ENCODE measurements around the gene ZNF609. TPM values are rescaled to one million over a fixed set of nuclear protein-coding genes. Genes with fewer than 3 reads are reported as not detected.

ZNF609 gene
- total and polyA plus RNA-seq, 2 of the 13 experiments (the other 11 are each of a cell fraction or from before 2014, with no cell fraction given), result 8.9 to 9.9 TPM

DNA sequence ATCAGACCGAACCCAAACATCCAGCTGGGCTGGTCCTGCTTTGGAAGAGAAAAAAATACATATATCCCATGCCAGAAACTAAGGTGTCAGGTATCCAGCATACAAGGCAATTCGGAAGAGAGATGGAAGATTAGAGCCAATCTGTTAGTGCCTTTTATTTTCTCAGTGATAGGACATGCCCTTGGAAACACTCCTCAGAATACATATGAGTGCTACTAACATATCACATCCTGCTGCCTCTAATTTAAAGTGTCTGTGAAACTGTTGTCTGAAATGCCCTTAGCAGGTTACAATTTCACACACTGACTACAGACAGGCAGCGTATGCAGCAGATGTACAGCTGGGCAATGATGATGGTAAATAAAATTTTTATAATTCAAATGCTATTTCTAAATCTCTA lies 236.1 kb downstream of the ZNF609 start:
- WGBS (ENCODE audit: low lambda C conversion rate), result 94% methylated on average over 3 of the region's 3 CpGs
- no peak for ATAC-seq
- TF ChIP-seq SATB2 (CRISPR knock-in tag; IDR thresholded peaks at IDR 0.05), result no peak
- no peak for TF ChIP-seq KDM3A (CRISPR knock-in tag; IDR thresholded peaks at IDR 0.05; ENCODE audit: low read depth)
- no peak for TF ChIP-seq ZC3H13 (CRISPR knock-in tag; IDR thresholded peaks at IDR 0.05)
- TF ChIP-seq HCFC1 (IDR thresholded peaks at IDR 0.05; ENCODE audit: low read depth, low read length), result no peak
- TF ChIP-seq, protein P1, sequence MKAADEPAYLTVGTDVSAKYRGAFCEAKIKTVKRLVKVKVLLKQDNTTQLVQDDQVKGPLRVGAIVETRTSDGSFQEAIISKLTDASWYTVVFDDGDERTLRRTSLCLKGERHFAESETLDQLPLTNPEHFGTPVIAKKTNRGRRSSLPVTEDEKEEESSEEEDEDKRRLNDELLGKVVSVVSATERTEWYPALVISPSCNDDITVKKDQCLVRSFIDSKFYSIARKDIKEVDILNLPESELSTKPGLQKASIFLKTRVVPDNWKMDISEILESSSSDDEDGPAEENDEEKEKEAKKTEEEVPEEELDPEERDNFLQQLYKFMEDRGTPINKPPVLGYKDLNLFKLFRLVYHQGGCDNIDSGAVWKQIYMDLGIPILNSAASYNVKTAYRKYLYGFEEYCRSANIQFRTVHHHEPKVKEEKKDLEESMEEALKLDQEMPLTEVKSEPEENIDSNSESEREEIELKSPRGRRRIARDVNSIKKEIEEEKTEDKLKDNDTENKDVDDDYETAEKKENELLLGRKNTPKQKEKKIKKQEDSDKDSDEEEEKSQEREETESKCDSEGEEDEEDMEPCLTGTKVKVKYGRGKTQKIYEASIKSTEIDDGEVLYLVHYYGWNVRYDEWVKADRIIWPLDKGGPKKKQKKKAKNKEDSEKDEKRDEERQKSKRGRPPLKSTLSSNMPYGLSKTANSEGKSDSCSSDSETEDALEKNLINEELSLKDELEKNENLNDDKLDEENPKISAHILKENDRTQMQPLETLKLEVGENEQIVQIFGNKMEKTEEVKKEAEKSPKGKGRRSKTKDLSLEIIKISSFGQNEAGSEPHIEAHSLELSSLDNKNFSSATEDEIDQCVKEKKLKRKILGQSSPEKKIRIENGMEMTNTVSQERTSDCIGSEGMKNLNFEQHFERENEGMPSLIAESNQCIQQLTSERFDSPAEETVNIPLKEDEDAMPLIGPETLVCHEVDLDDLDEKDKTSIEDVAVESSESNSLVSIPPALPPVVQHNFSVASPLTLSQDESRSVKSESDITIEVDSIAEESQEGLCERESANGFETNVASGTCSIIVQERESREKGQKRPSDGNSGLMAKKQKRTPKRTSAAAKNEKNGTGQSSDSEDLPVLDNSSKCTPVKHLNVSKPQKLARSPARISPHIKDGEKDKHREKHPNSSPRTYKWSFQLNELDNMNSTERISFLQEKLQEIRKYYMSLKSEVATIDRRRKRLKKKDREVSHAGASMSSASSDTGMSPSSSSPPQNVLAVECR (CRISPR knock-in tag; IDR thresholded peaks at IDR 0.05; ENCODE audit: borderline replicate concordance), result no peak
- no peak for TF ChIP-seq JUND (CRISPR knock-in tag; IDR thresholded peaks at IDR 0.05)
- no peak for TF ChIP-seq ZNF773 (CRISPR knock-in tag; IDR thresholded peaks at IDR 0.05; ENCODE audit: borderline replicate concordance)
- TF ChIP-seq, protein P2, sequence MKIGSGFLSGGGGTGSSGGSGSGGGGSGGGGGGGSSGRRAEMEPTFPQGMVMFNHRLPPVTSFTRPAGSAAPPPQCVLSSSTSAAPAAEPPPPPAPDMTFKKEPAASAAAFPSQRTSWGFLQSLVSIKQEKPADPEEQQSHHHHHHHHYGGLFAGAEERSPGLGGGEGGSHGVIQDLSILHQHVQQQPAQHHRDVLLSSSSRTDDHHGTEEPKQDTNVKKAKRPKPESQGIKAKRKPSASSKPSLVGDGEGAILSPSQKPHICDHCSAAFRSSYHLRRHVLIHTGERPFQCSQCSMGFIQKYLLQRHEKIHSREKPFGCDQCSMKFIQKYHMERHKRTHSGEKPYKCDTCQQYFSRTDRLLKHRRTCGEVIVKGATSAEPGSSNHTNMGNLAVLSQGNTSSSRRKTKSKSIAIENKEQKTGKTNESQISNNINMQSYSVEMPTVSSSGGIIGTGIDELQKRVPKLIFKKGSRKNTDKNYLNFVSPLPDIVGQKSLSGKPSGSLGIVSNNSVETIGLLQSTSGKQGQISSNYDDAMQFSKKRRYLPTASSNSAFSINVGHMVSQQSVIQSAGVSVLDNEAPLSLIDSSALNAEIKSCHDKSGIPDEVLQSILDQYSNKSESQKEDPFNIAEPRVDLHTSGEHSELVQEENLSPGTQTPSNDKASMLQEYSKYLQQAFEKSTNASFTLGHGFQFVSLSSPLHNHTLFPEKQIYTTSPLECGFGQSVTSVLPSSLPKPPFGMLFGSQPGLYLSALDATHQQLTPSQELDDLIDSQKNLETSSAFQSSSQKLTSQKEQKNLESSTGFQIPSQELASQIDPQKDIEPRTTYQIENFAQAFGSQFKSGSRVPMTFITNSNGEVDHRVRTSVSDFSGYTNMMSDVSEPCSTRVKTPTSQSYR (CRISPR knock-in tag; IDR thresholded peaks at IDR 0.05; ENCODE audit: borderline replicate concordance), result no peak
- TF ChIP-seq, protein P3, sequence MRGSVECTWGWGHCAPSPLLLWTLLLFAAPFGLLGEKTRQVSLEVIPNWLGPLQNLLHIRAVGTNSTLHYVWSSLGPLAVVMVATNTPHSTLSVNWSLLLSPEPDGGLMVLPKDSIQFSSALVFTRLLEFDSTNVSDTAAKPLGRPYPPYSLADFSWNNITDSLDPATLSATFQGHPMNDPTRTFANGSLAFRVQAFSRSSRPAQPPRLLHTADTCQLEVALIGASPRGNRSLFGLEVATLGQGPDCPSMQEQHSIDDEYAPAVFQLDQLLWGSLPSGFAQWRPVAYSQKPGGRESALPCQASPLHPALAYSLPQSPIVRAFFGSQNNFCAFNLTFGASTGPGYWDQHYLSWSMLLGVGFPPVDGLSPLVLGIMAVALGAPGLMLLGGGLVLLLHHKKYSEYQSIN (CRISPR knock-in tag; IDR thresholded peaks at IDR 0.05; ENCODE audit: borderline replicate concordance), result no peak
- no peak for TF ChIP-seq YEATS4 (CRISPR knock-in tag; IDR thresholded peaks at IDR 0.05; ENCODE audit: borderline replicate concordance)
- no peak for TF ChIP-seq GZF1 (CRISPR knock-in tag; IDR thresholded peaks at IDR 0.05)
- TF ChIP-seq ZSCAN20 (CRISPR knock-in tag; IDR thresholded peaks at IDR 0.05; ENCODE audit: borderline replicate concordance), result no peak
- TF ChIP-seq NFE2L1 (CRISPR knock-in tag; IDR thresholded peaks at IDR 0.05; ENCODE audit: borderline replicate concordance), result no peak
- TF ChIP-seq MAFF (IDR thresholded peaks at IDR 0.05; ENCODE audit: low read depth, low read length), result no peak
- no peak for TF ChIP-seq FOXJ3 (CRISPR knock-in tag; IDR thresholded peaks at IDR 0.05; ENCODE audit: borderline replicate concordance)

More for the DNA sequence above, 236.1 kb downstream of the ZNF609 start:
- peaks cover 54% of the 10 kb centered on the region for H3K4me1 ChIP-seq (ENCODE audit: insufficient read depth, low read length)
- H3K4me2 ChIP-seq (ENCODE audit: low read depth, low read length), result no peak overlapping the region
- H3K79me2 ChIP-seq (ENCODE audit: insufficient read depth, low read length), result peaks cover 27% of the 10 kb centered on the region
- H3K4me3 ChIP-seq (replicated peaks in 1 of 3; ENCODE audit: insufficient read depth in 1 of 3, low read depth in 2 of 3, low read length in 3 of 3), result no peak overlapping the region
- FAIRE-seq, result no peak
- H3K27ac ChIP-seq (ENCODE audit: extremely low read length, insufficient read depth, low read length), result no peak overlapping the region
- intact Hi-C loops (cut with micrococcal nuclease; ENCODE audit: unreplicated experiment), result no loop called here
- H2AFZ ChIP-seq (ENCODE audit: low read length), result no peak overlapping the region
- H3K27me3 ChIP-seq (ENCODE audit: control insufficient read depth in 1 of 2, insufficient read depth in 2 of 2, low read length in 2 of 2), result no peaks in the 10 kb centered on the region
- peaks cover 8% of the 10 kb centered on the region for H4K20me1 ChIP-seq (ENCODE audit: insufficient read depth, low read length)
- peaks cover 0 to 8% of the 10 kb centered on the region in 2 experiments; a peak in 1 of 5 replicates for H3K36me3 ChIP-seq (replicated peaks in 1 of 2; ENCODE audit: control insufficient read depth in 1 of 2, insufficient read depth in 2 of 2, low read length in 2 of 2)
- no TSS peak for BruUV-seq (replicated peaks)
- in situ Hi-C loops (cut with HindIII; ENCODE audit: extremely low pct_ligation_motif_present, low pct_unique_long_range_greater_than_20kb), result loop anchor here (25.0 kb wide), 1 partner anchor 484 kb away; no protein-coding TSS in a partner anchor
- H3K9ac ChIP-seq (ENCODE audit: insufficient read depth, low read depth, low read length), result no peak overlapping the region
- POLR2A ChIA-PET, result interaction anchor here (1.2 kb wide), 1 partner anchor 14 kb away, joined by 3 read pairs; no protein-coding TSS in a partner anchor
- CTCF ChIA-PET (ENCODE audit: low intra/inter-chr PET ratio, low total read pairs), result no interaction called here
- H3K9me3 ChIP-seq (ENCODE audit: low read length), result no peaks in the 10 kb centered on the region
- no peak for DNase-seq (ENCODE audit: low spot score)
